Stimulated activated CD4-positive, alpha-beta T cell treated with anti-CD3 and anti-CD28 coated beads, TNF-alpha, amount 100 ng/mL, for 1 hour (primary cell): ENCODE measurements around the gene ING4.

Source experiments
- DNase-seq, 3 donors: peaks; one replicate each; pipeline ENCODE4 v3.0.0-alpha.2; 2020; ENCODE audit warnings: low read depth in 3 of 3, low spot score in 1 of 3

The ING4 gene

DNA sequence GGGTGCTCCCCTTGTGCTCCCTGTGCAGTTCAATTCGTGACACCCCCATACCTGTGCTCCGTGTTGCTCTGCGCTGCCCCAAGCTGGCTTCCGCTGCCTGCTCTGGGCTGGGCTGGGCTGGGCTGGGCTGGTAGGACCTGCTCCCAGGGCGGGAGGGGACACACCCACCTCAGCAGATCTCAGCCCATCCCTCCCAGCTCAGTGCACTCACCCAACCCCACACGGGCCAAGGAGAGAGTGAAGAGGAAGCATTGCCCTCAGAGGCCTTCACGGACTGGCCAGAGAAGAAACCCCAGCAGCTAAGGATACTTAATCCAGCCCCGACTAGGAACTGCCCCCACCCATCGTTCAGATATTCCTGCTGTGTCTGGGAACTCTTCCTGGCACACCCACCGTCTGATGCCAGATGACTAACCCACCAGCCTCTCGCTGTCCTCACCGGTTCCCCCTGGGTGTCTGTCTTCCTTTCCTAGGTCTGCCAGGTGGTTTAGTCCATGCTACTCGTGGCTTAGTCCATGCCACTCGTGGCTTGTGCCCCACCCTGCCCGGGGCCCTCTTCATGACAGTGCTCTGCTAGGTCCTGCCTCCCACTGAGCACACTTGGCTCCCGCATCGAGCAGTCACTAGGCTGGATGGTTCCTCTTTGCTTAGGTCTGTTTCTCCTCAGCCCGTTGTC, 26.9 kb downstream of the ING4 start, which contains the start of gene LPAR5:
LPAR5 (minus strand) TSS at position 104 of the 676 bp plus-strand sequence. CDS start 14,711 bp downstream, outside the sequence.
- DNase-seq, result no peak

GRCh38 chr12:6635375-6635855, 27.5 kb downstream of the ING4 start:
- DNase-seq, result no peak

GRCh38 chr12:6632026-6632983, 30.6 kb downstream of the ING4 start:
- DNase-seq, result no peak

- no peak for DNase-seq
Measured at GRCh38 chr12:6631549-6631961, 31.4 kb downstream of the ING4 start.

GRCh38 chr12:6630736-6631135, 32.2 kb downstream of the ING4 start:
- DNase-seq, result no peak

DNA sequence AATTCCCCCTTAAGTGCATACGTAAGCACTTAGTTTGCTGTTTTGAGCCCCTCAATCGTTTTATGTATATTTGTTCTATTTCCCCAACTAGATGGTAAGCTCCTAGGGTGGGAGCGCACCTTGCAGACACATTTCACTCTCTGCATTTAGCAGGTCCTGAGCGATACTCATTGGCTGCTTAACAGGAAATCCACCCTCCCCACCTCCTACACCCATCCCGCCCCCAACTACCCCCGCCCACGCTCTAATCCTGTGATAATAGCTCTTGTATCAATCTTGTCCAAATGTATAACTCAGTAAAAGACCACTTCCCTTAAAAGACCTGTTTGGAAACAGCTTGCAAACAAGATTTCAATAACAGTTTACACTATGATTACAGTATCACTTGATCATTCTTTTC, 35.3 kb downstream of the ING4 start:
- DNase-seq, result no peak

GRCh38 chr12:6626654-6627283, 36.1 kb downstream of the ING4 start:
- no peak for DNase-seq

- no peak for DNase-seq
Measured at GRCh38 chr12:6620885-6621274, 42.0 kb downstream of the ING4 start.

DNA sequence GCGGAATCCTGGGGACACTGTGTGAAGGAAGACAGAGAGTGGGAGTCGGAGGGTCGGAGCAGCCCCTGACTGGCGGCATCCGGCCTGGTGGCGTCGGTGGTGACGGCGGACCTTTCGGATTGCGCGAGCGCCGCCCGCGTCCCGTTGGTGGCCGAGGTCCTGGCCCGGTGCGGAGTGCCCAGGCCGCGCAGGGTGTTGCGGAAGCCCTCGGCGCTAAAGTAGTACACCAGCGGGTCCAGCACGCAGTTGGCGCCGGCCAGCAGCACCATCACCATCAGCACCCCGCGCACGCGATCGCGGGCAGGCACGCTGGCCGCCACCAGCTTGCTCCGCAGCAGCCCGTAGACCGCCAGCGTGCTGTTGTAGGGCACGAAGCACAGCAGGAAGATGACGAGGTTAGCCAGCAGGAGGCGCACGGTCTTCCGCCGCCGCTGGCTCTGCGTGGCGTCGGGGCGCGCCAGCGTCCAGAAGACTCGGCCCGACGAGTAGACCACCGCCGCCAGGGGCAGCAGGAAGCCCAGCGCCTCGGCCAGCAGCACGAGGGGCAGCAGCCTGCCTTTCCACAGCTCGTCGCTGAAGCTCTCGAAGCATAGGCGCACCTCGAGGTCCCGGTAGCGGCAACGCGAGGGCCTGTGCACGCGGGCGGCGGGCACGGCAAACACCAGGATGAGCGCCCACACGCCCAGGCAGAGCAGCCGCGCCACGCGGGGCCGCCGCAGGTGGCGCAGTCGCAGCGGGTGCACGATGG, 42.6 kb downstream of the ING4 start:
- DNase-seq, result peak in 1 of 3 donors; percentile 45

DNA sequence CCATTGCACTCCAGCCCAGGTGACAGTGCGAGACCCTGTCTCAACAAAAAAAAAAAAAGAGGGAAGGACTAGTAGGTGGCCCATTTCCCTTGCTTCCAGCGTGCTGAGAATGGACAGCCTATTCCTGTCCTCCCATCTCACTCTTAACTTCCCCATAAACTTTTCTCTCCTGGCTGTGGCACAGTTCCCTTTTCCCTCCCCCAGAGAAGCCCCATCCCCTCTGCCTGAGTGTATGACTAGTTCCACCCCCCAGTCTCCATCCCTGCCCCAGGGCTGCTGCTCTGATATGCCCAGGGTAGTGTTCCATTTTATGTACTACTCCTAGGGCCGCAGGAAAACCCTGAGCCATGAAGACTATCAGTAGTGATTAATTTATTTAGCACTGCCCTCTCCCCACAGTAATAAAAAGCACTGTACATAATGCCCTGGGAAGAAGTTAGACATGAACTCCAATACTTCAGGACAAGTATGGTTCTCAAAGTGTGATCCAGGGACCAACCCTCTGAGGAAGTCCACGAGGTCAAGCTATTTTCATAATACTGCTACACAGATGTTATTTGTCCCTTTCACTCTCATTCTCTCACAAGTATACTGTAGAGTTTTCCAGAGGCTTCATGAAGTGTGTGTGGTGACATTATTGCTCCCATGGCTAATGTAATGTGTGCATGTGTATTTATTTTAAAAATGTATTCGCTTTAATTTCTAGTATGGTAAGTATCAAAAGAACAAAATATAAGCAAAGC, 44.3 kb downstream of the ING4 start:
- no peak for DNase-seq

GRCh38 chr12:6615802-6616201, 47.1 kb downstream of the ING4 start:
- DNase-seq, result no peak

GRCh38 chr12:6614513-6615172, 48.3 kb downstream of the ING4 start:
- DNase-seq, result no peak

DNA sequence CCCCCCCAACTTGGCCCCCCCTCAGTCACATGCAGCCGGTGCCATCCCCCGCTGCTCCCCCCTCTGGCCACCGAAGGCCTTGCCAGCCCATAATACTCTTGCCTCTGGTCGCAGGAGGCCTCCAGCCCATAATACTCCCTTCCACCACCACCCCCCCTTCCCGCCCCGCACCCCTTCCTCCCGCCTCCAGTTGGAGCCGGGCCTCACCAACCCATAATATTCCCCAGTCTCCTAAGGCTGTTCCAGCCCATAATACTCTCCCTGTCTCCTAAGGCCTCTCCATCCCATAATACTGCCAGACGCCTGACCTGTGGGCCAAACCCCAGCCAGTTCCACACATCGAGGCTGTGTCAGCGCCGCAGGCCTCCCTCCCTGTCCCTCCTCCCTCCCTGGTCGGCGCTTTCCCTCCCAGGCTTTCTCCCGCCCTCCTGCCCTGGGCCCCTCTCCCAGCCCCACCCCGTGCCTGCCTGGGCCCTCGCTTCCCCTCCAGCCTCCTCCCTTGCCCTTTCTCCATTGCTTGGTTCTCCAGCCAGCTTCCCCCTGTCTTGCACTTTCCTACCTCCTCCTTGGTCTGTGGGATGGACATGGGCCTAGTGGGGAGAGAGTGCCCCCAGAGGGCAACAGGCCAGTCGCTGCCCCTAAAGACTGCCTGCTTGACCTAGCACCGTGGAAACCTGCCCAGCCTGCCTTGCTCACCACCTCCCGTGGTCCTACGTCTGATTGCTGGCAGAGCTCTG, 49.0 kb downstream of the ING4 start:
- no peak for DNase-seq

DNA sequence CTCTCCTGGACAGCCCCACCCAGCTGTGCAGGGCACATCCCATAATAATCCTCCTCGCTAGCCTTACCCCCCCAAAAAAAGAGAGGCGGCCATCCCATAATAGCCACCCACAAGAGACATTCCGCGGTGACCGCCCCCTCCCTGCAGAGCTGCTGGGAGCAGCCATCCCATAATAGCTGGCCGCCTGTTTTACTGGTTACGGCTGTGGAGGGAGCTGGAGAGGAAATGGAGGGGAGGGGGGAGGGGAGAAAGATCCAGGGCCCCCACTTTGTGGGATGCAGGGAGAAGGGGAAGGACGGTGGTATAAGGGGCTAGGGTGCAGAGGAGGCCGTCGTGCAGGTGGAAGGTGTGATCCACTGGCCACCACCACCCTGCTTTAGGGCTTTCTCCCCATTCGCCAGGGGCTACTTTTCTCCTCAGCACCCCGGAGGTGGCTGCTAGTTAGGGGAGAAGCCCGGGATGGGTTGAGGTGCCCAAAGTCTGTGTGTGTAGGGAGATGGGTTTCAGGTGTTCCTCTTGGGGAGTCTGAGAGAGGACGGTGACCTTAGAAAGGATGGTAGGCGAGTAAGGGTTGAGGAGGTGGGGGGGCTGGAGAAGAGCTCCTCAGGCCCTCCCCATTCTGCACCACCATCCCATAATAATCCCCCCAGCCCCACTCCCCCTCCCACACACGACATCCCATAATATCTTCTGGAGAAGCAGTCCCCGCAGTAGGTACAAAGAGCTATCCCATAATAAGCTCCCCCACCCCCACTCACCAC, 49.7 kb downstream of the ING4 start:
- DNase-seq, result no peak

GRCh38 chr12:6612652-6613014, 50.3 kb downstream of the ING4 start:
- DNase-seq, result no peak

- DNase-seq, result no peak
Measured at GRCh38 chr12:6612247-6612646, 50.7 kb downstream of the ING4 start.

DNA sequence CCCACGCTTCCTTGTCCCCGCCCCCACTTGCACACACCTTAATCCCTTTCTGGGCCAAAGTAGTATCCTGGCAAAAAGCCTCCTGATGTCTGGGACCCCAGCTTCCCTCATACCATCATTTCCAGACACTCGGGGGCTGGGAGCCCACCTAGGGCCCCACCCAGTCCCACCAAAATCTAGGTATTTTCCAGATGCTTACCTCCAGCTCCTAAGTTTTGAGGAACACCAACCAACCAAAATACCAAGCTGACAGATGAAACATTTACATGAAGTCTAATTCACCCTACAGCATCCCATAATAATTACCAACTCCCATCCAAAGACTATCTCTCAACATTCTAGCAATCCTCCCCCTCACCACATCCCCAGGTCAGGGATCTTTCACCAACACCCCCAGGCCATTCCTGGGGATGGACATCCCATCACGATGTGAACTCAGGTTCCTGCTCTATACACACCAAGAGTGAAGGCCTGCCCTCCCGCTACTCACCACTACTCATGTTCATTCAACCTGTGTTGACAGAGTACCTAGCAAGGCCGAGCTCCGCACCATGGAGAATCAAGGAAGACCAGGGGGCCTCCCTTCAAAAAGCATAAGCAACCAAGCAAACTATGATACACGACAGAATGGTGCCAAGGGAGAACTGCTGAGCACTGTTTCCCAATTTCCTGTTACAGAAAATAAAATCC, 54.2 kb downstream of the ING4 start:
- no peak for DNase-seq
